Mucosa of descending colon (tissue), 3 donors: ENCODE results near the gene PLCB4. TPM values are rescaled to one million over a fixed set of nuclear protein-coding genes. Genes with fewer than 3 reads are reported as not detected.

Experiments used
- ATAC-seq: fragments of 200-7000 bp; cut with Tn5 transposase; one replicate; pipeline ENCODE4 v1.9.1; 2020; ENCODE audit warnings: mild to moderate bottlenecking, moderate library complexity
- DNase-seq, 3 donors: peaks; one replicate each; pipeline ENCODE4 v3.0.0-alpha.2; 2020
- H3K36me3 ChIP-seq: fragments of 200-600 bp; one replicate; pipeline ENCODE4 v1.8.0; 2021; ENCODE audit warnings: low read depth, mild to moderate bottlenecking
- H3K4me1 ChIP-seq: fragments of 200-600 bp; one replicate; pipeline ENCODE4 v1.8.0; 2021; ENCODE audit warnings: low read depth, mild to moderate bottlenecking
- H3K4me3 ChIP-seq: fragments of 200-600 bp; one replicate; pipeline ENCODE4 v1.8.0; 2021; ENCODE audit warnings: mild to moderate bottlenecking
- H3K9me3 ChIP-seq: fragments of 200-600 bp; one replicate; pipeline ENCODE4 v1.8.0; 2021; ENCODE audit warnings: mild to moderate bottlenecking
- CTCF ChIP-seq: fragments of 200-600 bp; IDR thresholded peaks from one replicate; pipeline ENCODE4 v1.8.0; 2022; ENCODE audit warnings: antibody characterized with exemption, mild to moderate bottlenecking
- intact Hi-C, 2 donors: fragments of 100-400 bp; cut with DNase I in 1 of 2; cut with micrococcal nuclease in 1 of 2; formaldehyde crosslinking; loops; one replicate each; pipeline versions ENCODE4 v1.11.0 to v1.11.1; 2022; cut with DNase I, micrococcal nuclease
- total RNA-seq, 3 donors: library from RNA; stranded (reverse); fragmentation: NEBNext Ultra II Directional in 2 of 3; extraction: Animal tissue kit (Norgen Biotek cat#: 25700) in 2 of 3; gene quantifications; one replicate each; pipeline versions ENCODE4 v1.2.1 to v1.2.4, GENCODE V29; 2021 to 2023
- donor health status: DM: no; HTN: no; CAD: no; lungs with moderate emphysema.
- donor health status: DM: no; HTN: no; CAD: no.
- donor health status: DM: no; HTN: yes; CAD: no.

PLCB4 gene
- total RNA-seq, 3 donors from 2014 or later, result 37.8 to 55.0 (median 51.2) TPM

- ATAC-seq (no peak), DNase-seq (no peak)
- TF ChIP-seq CTCF, result no peak
- intact Hi-C loops, result no loop called here
- Histone ChIP-seq H3K4me3 (no peak overlapping the region), H3K4me1 (no peaks in the 10 kb centered on the region), H3K36me3 (no peaks in the 10 kb centered on the region), H3K9me3 (no peaks in the 10 kb centered on the region)
Measured at GRCh38 chr20:9412309-9412708, 343.4 kb downstream of the PLCB4 start.

GRCh38 chr20:9413001-9413400, 344.1 kb downstream of the PLCB4 start:
- Histone ChIP-seq H3K4me1 (no peaks in the 10 kb centered on the region), H3K4me3 (no peak overlapping the region), H3K9me3 (no peaks in the 10 kb centered on the region), H3K36me3 (no peaks in the 10 kb centered on the region)
- ATAC-seq (no peak), DNase-seq (no peak)
- no peak for TF ChIP-seq CTCF
- intact Hi-C loops, result no loop called here

GRCh38 chr20:9415426-9415825, 346.5 kb downstream of the PLCB4 start:
- no peak for TF ChIP-seq CTCF
- intact Hi-C loops, result no loop called here
- Histone ChIP-seq H3K4me1 (no peaks in the 10 kb centered on the region), H3K4me3 (no peak overlapping the region), H3K9me3 (no peaks in the 10 kb centered on the region), H3K36me3 (no peaks in the 10 kb centered on the region)
- ATAC-seq (no peak), DNase-seq (no peak)

- TF ChIP-seq CTCF, result no peak
- no peak for ATAC-seq
Measured at GRCh38 chr20:9416421-9416820, 347.5 kb downstream of the PLCB4 start.

GRCh38 chr20:9417665-9418064, 348.8 kb downstream of the PLCB4 start:
- H3K4me1 ChIP-seq, result no peaks in the 10 kb centered on the region
- intact Hi-C loops, result no loop called here
- no peak for TF ChIP-seq CTCF
- H3K9me3 ChIP-seq, result no peaks in the 10 kb centered on the region
- DNase-seq, result no peak
- no peak overlapping the region for H3K4me3 ChIP-seq
- ATAC-seq, result no peak
- H3K36me3 ChIP-seq, result no peaks in the 10 kb centered on the region

More at GRCh38 chr20:9416421-9416820, 347.5 kb downstream of the PLCB4 start:
- no peaks in the 10 kb centered on the region for H3K4me1 ChIP-seq
- no peaks in the 10 kb centered on the region for H3K36me3 ChIP-seq
- H3K9me3 ChIP-seq, result no peaks in the 10 kb centered on the region
- H3K4me3 ChIP-seq, result no peak overlapping the region
- DNase-seq, result no peak
- intact Hi-C loops, result no loop called here

GRCh38 chr20:9422321-9423057, 353.6 kb downstream of the PLCB4 start:
- intact Hi-C loops, result no loop called here
- no peak for ATAC-seq
- no peak overlapping the region for H3K4me3 ChIP-seq
- no peaks in the 10 kb centered on the region for H3K4me1 ChIP-seq
- TF ChIP-seq CTCF, result no peak
- DNase-seq, result no peak
- H3K9me3 ChIP-seq, result no peaks in the 10 kb centered on the region
- H3K36me3 ChIP-seq, result peaks cover 4% of the 10 kb centered on the region
